DND-41 (cell line): ENCODE measurements around the gene ISG20.

Experiments used
- CTCF ChIP-seq: IDR thresholded peaks from 2 replicates; pipeline ENCODE4 v1.5.1; 2012; ENCODE audit warnings: borderline replicate concordance, low read length, moderate library complexity, mild to moderate bottlenecking; ENCODE audit not compliant: poor library complexity, severe bottlenecking; ENCODE audit errors: extremely low read depth
- EZH2 ChIP-seq: IDR thresholded peaks from 3 replicates; pipeline ENCODE4 v1.6.1; 2012; ENCODE audit warnings: borderline replicate concordance, low read depth, mild to moderate bottlenecking, moderate library complexity, low read length, inconsistent platforms; ENCODE audit not compliant: severe bottlenecking

GRCh38 chr15:88700716-88701115 is 61.9 kb downstream of the ISG20 start:
- TF ChIP-seq EZH2, result no peak
- TF ChIP-seq CTCF, result no peak
